ENCODE data around the gene DUSP16.

Gene DUSP16

GRCh38 chr12:12513416-12514006 is 49.2 kb downstream of the DUSP16 start:
- Histone ChIP-seq H2AFZ (ENCODE audit: low read depth, low read length) (no peak overlapping the region), H3K9ac (ENCODE audit: low read depth, low read length) (no peak overlapping the region), H3K9me3 (ENCODE audit: insufficient read depth, low read length, severe bottlenecking) (no peaks in the 10 kb centered on the region), H3K4me3 (ENCODE audit: low read depth in 1 of 2, low read length in 2 of 2) (no peak overlapping the region), H3K27ac (ENCODE audit: low read length) (no peak overlapping the region), H3K36me3 (ENCODE audit: insufficient read depth, low read length) (no peaks in the 10 kb centered on the region), H4K20me1 (ENCODE audit: insufficient read depth, low read length) (no peaks in the 10 kb centered on the region), H3K27me3 (ENCODE audit: insufficient read depth, low read length, poor library complexity) (peaks cover 8% of the 10 kb centered on the region), H3K4me1 (ENCODE audit: insufficient read depth, low read length) (no peaks in the 10 kb centered on the region), H3K4me2 (ENCODE audit: insufficient read depth, low read length) (no peak overlapping the region), H3K79me2 (ENCODE audit: insufficient read depth, low read length) (no peaks in the 10 kb centered on the region)
- TF ChIP-seq EZH2 (IDR thresholded peaks at IDR 0.05; ENCODE audit: borderline replicate concordance, low read depth, low read length, severe bottlenecking) (no peak), CTCF (IDR thresholded peaks at IDR 0.05; ENCODE audit: borderline replicate concordance, extremely low read depth, low read length, poor library complexity, severe bottlenecking) (no peak)
- DNase-seq (no peak), ATAC-seq (ENCODE audit: insufficient read depth, low read depth) (no peak)

GRCh38 chr12:12511895-12512711 is 50.6 kb downstream of the DUSP16 start:
- no peak overlapping the region for H3K9ac ChIP-seq (ENCODE audit: low read depth, low read length)
- no peak overlapping the region for H3K4me2 ChIP-seq (ENCODE audit: insufficient read depth, low read length)
- DNase-seq: no peak
- TF ChIP-seq CTCF (IDR thresholded peaks at IDR 0.05; ENCODE audit: borderline replicate concordance, extremely low read depth, low read length, poor library complexity, severe bottlenecking): no peak
- TF ChIP-seq EZH2 (IDR thresholded peaks at IDR 0.05; ENCODE audit: borderline replicate concordance, low read depth, low read length, severe bottlenecking): no peak
- H3K27me3 ChIP-seq (ENCODE audit: insufficient read depth, low read length, poor library complexity): peaks cover 8% of the 10 kb centered on the region
- H3K4me1 ChIP-seq (ENCODE audit: insufficient read depth, low read length): no peaks in the 10 kb centered on the region
- no peak overlapping the region for H3K27ac ChIP-seq (ENCODE audit: low read length)
- no peaks in the 10 kb centered on the region for H3K79me2 ChIP-seq (ENCODE audit: insufficient read depth, low read length)
- no peak overlapping the region for H2AFZ ChIP-seq (ENCODE audit: low read depth, low read length)
- H3K4me3 ChIP-seq (ENCODE audit: low read depth in 1 of 2, low read length in 2 of 2): no peak overlapping the region
- no peaks in the 10 kb centered on the region for H3K36me3 ChIP-seq (ENCODE audit: insufficient read depth, low read length)
- H4K20me1 ChIP-seq (ENCODE audit: insufficient read depth, low read length): no peaks in the 10 kb centered on the region
- no peak for ATAC-seq (ENCODE audit: insufficient read depth, low read depth)
- no peaks in the 10 kb centered on the region for H3K9me3 ChIP-seq (ENCODE audit: insufficient read depth, low read length, severe bottlenecking)

GRCh38 chr12:12511021-12511783 is 51.5 kb downstream of the DUSP16 start:
- no peaks in the 10 kb centered on the region for H3K36me3 ChIP-seq (ENCODE audit: insufficient read depth, low read length)
- H3K9me3 ChIP-seq (ENCODE audit: insufficient read depth, low read length, severe bottlenecking): no peaks in the 10 kb centered on the region
- no peak for DNase-seq
- H3K79me2 ChIP-seq (ENCODE audit: insufficient read depth, low read length): no peaks in the 10 kb centered on the region
- H3K4me2 ChIP-seq (ENCODE audit: insufficient read depth, low read length): no peak overlapping the region
- H2AFZ ChIP-seq (ENCODE audit: low read depth, low read length): no peak overlapping the region
- no peaks in the 10 kb centered on the region for H4K20me1 ChIP-seq (ENCODE audit: insufficient read depth, low read length)
- H3K27ac ChIP-seq (ENCODE audit: low read length): no peak overlapping the region
- no peaks in the 10 kb centered on the region for H3K4me1 ChIP-seq (ENCODE audit: insufficient read depth, low read length)
- no peak overlapping the region for H3K4me3 ChIP-seq (ENCODE audit: low read depth in 1 of 2, low read length in 2 of 2)
- H3K9ac ChIP-seq (ENCODE audit: low read depth, low read length): no peak overlapping the region
- TF ChIP-seq EZH2 (IDR thresholded peaks at IDR 0.05; ENCODE audit: borderline replicate concordance, low read depth, low read length, severe bottlenecking): no peak
- no peak for TF ChIP-seq CTCF (IDR thresholded peaks at IDR 0.05; ENCODE audit: borderline replicate concordance, extremely low read depth, low read length, poor library complexity, severe bottlenecking)
- peaks cover 8% of the 10 kb centered on the region for H3K27me3 ChIP-seq (ENCODE audit: insufficient read depth, low read length, poor library complexity)
- ATAC-seq (ENCODE audit: insufficient read depth, low read depth): no peak
